ENCODE measurements around the gene ERLEC1. TPM values are rescaled to one million over a fixed set of nuclear protein-coding genes. Genes with fewer than 3 reads are reported as not detected.
A peak's percentile ranks its signal among the peaks of the same experiment; 100 is the strongest.

ERLEC1 gene
- total RNA-seq, 4 donors from 2014 or later = 30.9 to 86.1 (median 36.5) TPM

GRCh38 chr2:53780056-53780455 is 6.8 kb upstream of the ERLEC1 start:
- no peak overlapping the region for H3K27ac ChIP-seq
- no peaks in the 10 kb centered on the region for H3K36me3 ChIP-seq
- peaks cover 15% of the 10 kb centered on the region for H3K4me1 ChIP-seq
- WGBS = 94% methylated on average over 4 of the region's 4 CpGs
- H3K9me3 ChIP-seq = no peaks in the 10 kb centered on the region
- TF ChIP-seq POLR2AphosphoS5 (IDR thresholded peaks at IDR 0.05) (no peak), EP300 (IDR thresholded peaks at IDR 0.05) (no peak), CTCF (IDR thresholded peaks at IDR 0.05) (no peak), POLR2A (IDR thresholded peaks at IDR 0.05) (no peak)
- H3K4me3 ChIP-seq = no peak overlapping the region
- DNase-seq (ENCODE audit: low spot score in 2 of 2) = no peak
- H3K27me3 ChIP-seq = no peaks in the 10 kb centered on the region

- TF ChIP-seq POLR2A (IDR thresholded peaks at IDR 0.05) (no peak), CTCF (IDR thresholded peaks at IDR 0.05) (no peak), POLR2AphosphoS5 (IDR thresholded peaks at IDR 0.05) (no peak), EP300 (IDR thresholded peaks at IDR 0.05) (no peak)
- no peaks in the 10 kb centered on the region for H3K36me3 ChIP-seq
- WGBS = 83% methylated on average over 8 of the region's 8 CpGs
- no peaks in the 10 kb centered on the region for H3K9me3 ChIP-seq
- H3K4me3 ChIP-seq = no peak overlapping the region
- H3K27ac ChIP-seq = no peak overlapping the region
- peaks cover 28% of the 10 kb centered on the region for H3K4me1 ChIP-seq
- no peak for DNase-seq (ENCODE audit: low spot score in 2 of 2)
- H3K27me3 ChIP-seq = no peaks in the 10 kb centered on the region
Observed at GRCh38 chr2:53782676-53783075, 4.2 kb upstream of the ERLEC1 start.

GRCh38 chr2:53784436-53784835 is 2.4 kb upstream of the ERLEC1 start:
- TF ChIP-seq POLR2A (IDR thresholded peaks at IDR 0.05) (no peak), POLR2AphosphoS5 (IDR thresholded peaks at IDR 0.05) (no peak), EP300 (IDR thresholded peaks at IDR 0.05) (no peak), CTCF (IDR thresholded peaks at IDR 0.05) (no peak)
- peaks cover 41% of the 10 kb centered on the region for H3K4me1 ChIP-seq
- no peaks in the 10 kb centered on the region for H3K9me3 ChIP-seq
- no peak for DNase-seq (ENCODE audit: low spot score in 2 of 2)
- no peaks in the 10 kb centered on the region for H3K36me3 ChIP-seq
- H3K27ac ChIP-seq = no peak overlapping the region
- no peak overlapping the region for H3K4me3 ChIP-seq
- H3K27me3 ChIP-seq = no peaks in the 10 kb centered on the region

- Histone ChIP-seq H3K4me3 (peak overlapping the region; percentile 75), H3K9me3 (no peaks in the 10 kb centered on the region), H3K4me1 (peaks cover 41% of the 10 kb centered on the region), H3K27me3 (no peaks in the 10 kb centered on the region), H3K27ac (no peak overlapping the region), H3K36me3 (no peaks in the 10 kb centered on the region)
- WGBS = 49% methylated on average over 11 of the region's 11 CpGs
- no peak for DNase-seq (ENCODE audit: low spot score in 2 of 2)
- TF ChIP-seq POLR2A (IDR thresholded peaks at IDR 0.05) = no peak
- TF ChIP-seq POLR2AphosphoS5 (IDR thresholded peaks at IDR 0.05) = no peak
- TF ChIP-seq CTCF (IDR thresholded peaks at IDR 0.05) = no peak
- TF ChIP-seq EP300 (IDR thresholded peaks at IDR 0.05) = no peak
Observed at GRCh38 chr2:53785366-53785765, 1.5 kb upstream of the ERLEC1 start.

- WGBS = 0% methylated on average over 18 of the region's 18 CpGs
- Histone ChIP-seq H3K4me3 (peak overlapping the region; percentile 75), H3K36me3 (no peaks in the 10 kb centered on the region), H3K4me1 (peaks cover 41% of the 10 kb centered on the region), H3K27ac (peak overlapping the region; percentile 83), H3K27me3 (no peaks in the 10 kb centered on the region), H3K9me3 (no peaks in the 10 kb centered on the region)
- DNase-seq (ENCODE audit: low spot score in 2 of 2) = no peak
- no peak for TF ChIP-seq POLR2AphosphoS5 (IDR thresholded peaks at IDR 0.05)
- no peak for TF ChIP-seq EP300 (IDR thresholded peaks at IDR 0.05)
- TF ChIP-seq CTCF (IDR thresholded peaks at IDR 0.05) = no peak
- TF ChIP-seq POLR2A (IDR thresholded peaks at IDR 0.05) = no peak
Observed at GRCh38 chr2:53786352-53786704, 516 bp upstream of the ERLEC1 start.

Measured in suprapubic skin (tissue), 4 donors.